MM.1S (cell line): ENCODE measurements around the gene ARID4B.

Experiments
- DNase-seq: peaks from one replicate; pipeline ENCODE4 v3.0.0-alpha.2; 2015
- H2AFZ ChIP-seq: fragments of 300-600 bp; sonication (generic); 2 replicates; pipeline ENCODE4 v1.6.0; 2016; ENCODE audit warnings: antibody characterized with exemption, low read length
- H3F3A ChIP-seq: fragments of 300-600 bp; sonication (generic); 2 replicates; pipeline ENCODE4 v1.6.1; 2016; ENCODE audit warnings: mild to moderate bottlenecking, antibody characterized with exemption, low read length, moderate library complexity, mixed read lengths; ENCODE audit not compliant: insufficient read depth
- H3K27ac ChIP-seq: fragments of 300-600 bp; sonication (generic); 2 replicates; pipeline ENCODE4 v1.5.1; 2016; ENCODE audit warnings: mild to moderate bottlenecking, low read length
- H3K27me3 ChIP-seq: fragments of 300-600 bp; sonication (generic); replicated peaks from 2 replicates; pipeline ENCODE4 v1.6.0; 2016; ENCODE audit warnings: low read length; ENCODE audit not compliant: insufficient read depth
- H3K36me3 ChIP-seq: fragments of 300-600 bp; sonication (generic); replicated peaks from 2 replicates; pipeline ENCODE4 v1.6.1; 2016; ENCODE audit warnings: mild to moderate bottlenecking, low read length, mixed read lengths; ENCODE audit not compliant: insufficient read depth
- H3K4me1 ChIP-seq: fragments of 300-600 bp; sonication (generic); 2 replicates; pipeline ENCODE4 v1.6.1; 2016; ENCODE audit warnings: low read length, mixed read lengths
- H3K4me2 ChIP-seq: fragments of 300-600 bp; sonication (generic); 2 replicates; pipeline ENCODE4 v1.6.0; 2016; ENCODE audit warnings: low read depth, low read length
- H3K4me3 ChIP-seq: fragments of 300-600 bp; sonication (generic); 2 replicates; pipeline ENCODE4 v1.5.1; 2016; ENCODE audit warnings: low read length, mixed read lengths
- H3K79me2 ChIP-seq: fragments of 300-600 bp; sonication (generic); 2 replicates; pipeline ENCODE4 v1.6.1; 2016; ENCODE audit warnings: mixed run types, low read length, mixed read lengths
- H3K9ac ChIP-seq: fragments of 300-600 bp; sonication (generic); 2 replicates; pipeline ENCODE4 v1.6.1; 2016; ENCODE audit warnings: low read length, mixed read lengths
- H3K9me2 ChIP-seq: fragments of 300-600 bp; sonication (generic); replicated peaks from 2 replicates; pipeline ENCODE4 v1.6.1; 2016; ENCODE audit warnings: mild to moderate bottlenecking, low read length, mixed read lengths; ENCODE audit not compliant: insufficient read depth
- H3K9me3 ChIP-seq: fragments of 300-600 bp; sonication (generic); replicated peaks from 2 replicates; pipeline ENCODE4 v1.6.1; 2016; ENCODE audit warnings: mild to moderate bottlenecking, low read length, mixed read lengths; ENCODE audit not compliant: insufficient read depth
- H4K20me1 ChIP-seq: fragments of 300-600 bp; sonication (generic); 2 replicates; pipeline ENCODE4 v1.6.1; 2016; ENCODE audit warnings: mild to moderate bottlenecking, low read length, moderate library complexity, mixed read lengths; ENCODE audit not compliant: insufficient read depth
- CTCF ChIP-seq: fragments of 300-600 bp; sonication (generic); IDR thresholded peaks from 2 replicates; pipeline ENCODE4 v1.5.1; 2016; ENCODE audit warnings: antibody characterized with exemption, low read length, mixed read lengths
- EZH2 ChIP-seq: fragments of 300-600 bp; sonication (generic); optimal IDR thresholded peaks from 2 replicates; pipeline ENCODE3; 2017; ENCODE audit warnings: low read depth, mild to moderate bottlenecking, antibody characterized with exemption, low read length, mixed read lengths
- EZH2phosphoT487 ChIP-seq: fragments of 300-600 bp; sonication (generic); IDR thresholded peaks from 2 replicates; pipeline ENCODE4 v1.6.1; 2018; ENCODE audit warnings: antibody characterized with exemption, low read length

ARID4B gene

GRCh38 chr1:235319255-235319654, 8.7 kb downstream of the ARID4B start:
- no peak for TF ChIP-seq CTCF
- TF ChIP-seq EZH2phosphoT487, result no peak
- no peak overlapping the region for H3K9ac ChIP-seq
- H3K9me3 ChIP-seq, result no peaks in the 10 kb centered on the region
- no peak overlapping the region for H3K4me3 ChIP-seq
- no peaks in the 10 kb centered on the region for H3K27me3 ChIP-seq
- no peak for DNase-seq
- H3K27ac ChIP-seq, result no peak overlapping the region
- H4K20me1 ChIP-seq, result peaks cover 9% of the 10 kb centered on the region
- H3K9me2 ChIP-seq, result no peaks in the 10 kb centered on the region
- H2AFZ ChIP-seq, result no peak overlapping the region
- H3K36me3 ChIP-seq, result no peaks in the 10 kb centered on the region
- 0 out of 2 replicates have a peak, but pooled peaks cover 2% of the 10 kb centered on the region for H3K4me1 ChIP-seq
- H3K4me2 ChIP-seq, result no peak overlapping the region
- H3K79me2 ChIP-seq, result peaks cover 97% of the 10 kb centered on the region
- H3F3A ChIP-seq, result peaks cover 2% of the 10 kb centered on the region; the same call in 1 of the 2 replicates

- Histone ChIP-seq H3K36me3 (0 out of 2 replicates have a peak, but pooled peaks cover 1% of the 10 kb centered on the region), H3F3A (peaks cover 2% of the 10 kb centered on the region; the same call in 1 of the 2 replicates), H3K27me3 (no peaks in the 10 kb centered on the region), H3K4me3 (no peak overlapping the region), H3K9ac (no peak overlapping the region), H3K27ac (no peak overlapping the region), H4K20me1 (peaks cover 9% of the 10 kb centered on the region), H3K9me3 (no peaks in the 10 kb centered on the region), H3K79me2 (peaks cover 97% of the 10 kb centered on the region), H3K9me2 (no peaks in the 10 kb centered on the region), H2AFZ (no peak overlapping the region), H3K4me1 (0 out of 2 replicates have a peak, but pooled peaks cover 6% of the 10 kb centered on the region), H3K4me2 (no peak overlapping the region)
- no peak for DNase-seq
- no peak for TF ChIP-seq EZH2
- TF ChIP-seq EZH2phosphoT487, result no peak
- TF ChIP-seq CTCF, result no peak
Observed at GRCh38 chr1:235317168-235317567, 10.8 kb downstream of the ARID4B start.

GRCh38 chr1:235315735-235316134, 12.2 kb downstream of the ARID4B start:
- H3K79me2 ChIP-seq, result peaks cover 96% of the 10 kb centered on the region
- TF ChIP-seq CTCF, result no peak
- TF ChIP-seq EZH2, result no peak
- no peak for TF ChIP-seq EZH2phosphoT487
- no peak for DNase-seq
- H3K9me3 ChIP-seq, result no peaks in the 10 kb centered on the region
- H3K27ac ChIP-seq, result no peak overlapping the region
- H3K4me1 ChIP-seq, result 0 out of 2 replicates have a peak, but pooled peaks cover 6% of the 10 kb centered on the region
- 0 out of 2 replicates have a peak, but pooled peaks cover 3% of the 10 kb centered on the region for H3K36me3 ChIP-seq
- H4K20me1 ChIP-seq, result peaks cover 8% of the 10 kb centered on the region
- no peaks in the 10 kb centered on the region for H3K9me2 ChIP-seq
- no peaks in the 10 kb centered on the region for H3K27me3 ChIP-seq
- H3K9ac ChIP-seq, result no peak overlapping the region
- peaks cover 2% of the 10 kb centered on the region; the same call in 1 of the 2 replicates for H3F3A ChIP-seq
- H3K4me2 ChIP-seq, result no peak overlapping the region
- H3K4me3 ChIP-seq, result no peak overlapping the region
- no peak overlapping the region for H2AFZ ChIP-seq
